Activated naive CD4-positive, alpha-beta T cell (primary cell): ENCODE results near the gene SBF2.
"Not testable (repeated sequence)": the region's sequence is repeated elsewhere in the genome, so short reads cannot be mapped to it uniquely, and the experiment has no call there.

Source experiments
- DNase-seq, 4 experiments: peaks; one replicate each; lab custom pipeline; 2025; lab: John Stamatoyannopoulos, UW

The SBF2 gene

GRCh38 chr11:9952511-9953196, 341.4 kb downstream of the SBF2 start:
- DNase-seq: no peak

- no peak for DNase-seq
These were observed 342.2 kb downstream of the SBF2 start for GRCh38 chr11:9951807-9952206.

GRCh38 chr11:9950462-9950861, 343.6 kb downstream of the SBF2 start:
- no peak for DNase-seq

- DNase-seq: no peak
These were observed 346.7 kb downstream of the SBF2 start for GRCh38 chr11:9947231-9947864.

GRCh38 chr11:9945680-9946079, 348.3 kb downstream of the SBF2 start:
- not testable (repeated sequence) for DNase-seq

- no peak for DNase-seq
These were observed 350.5 kb downstream of the SBF2 start for GRCh38 chr11:9943386-9944110.

- DNase-seq: no peak
These were observed 352.0 kb downstream of the SBF2 start for GRCh38 chr11:9941991-9942390.

- not testable (repeated sequence) for DNase-seq
These were observed 354.9 kb downstream of the SBF2 start for GRCh38 chr11:9939150-9939549.

- no peak for DNase-seq
These were observed 357.3 kb downstream of the SBF2 start for GRCh38 chr11:9936754-9937153.

GRCh38 chr11:9932843-9933242, 361.2 kb downstream of the SBF2 start:
- not testable (repeated sequence) for DNase-seq

- DNase-seq: not testable (repeated sequence)
These were observed 363.3 kb downstream of the SBF2 start for GRCh38 chr11:9930562-9931331.

GRCh38 chr11:9927670-9928069, 366.3 kb downstream of the SBF2 start:
- DNase-seq: no peak

- no peak for DNase-seq
These were observed 370.7 kb downstream of the SBF2 start for GRCh38 chr11:9923280-9923679.

GRCh38 chr11:9922806-9923205, 371.2 kb downstream of the SBF2 start:
- no peak for DNase-seq

GRCh38 chr11:9916480-9916879, 377.5 kb downstream of the SBF2 start:
- DNase-seq: no peak

- DNase-seq: no peak
These were observed 380.0 kb downstream of the SBF2 start for GRCh38 chr11:9914064-9914463.

GRCh38 chr11:9905960-9906791, 387.8 kb downstream of the SBF2 start:
- DNase-seq: no peak

GRCh38 chr11:9905501-9905951, 388.5 kb downstream of the SBF2 start:
- DNase-seq: no peak

- no peak for DNase-seq
These were observed 390.4 kb downstream of the SBF2 start for GRCh38 chr11:9903579-9903978.

GRCh38 chr11:9901943-9902342, 392.1 kb downstream of the SBF2 start:
- DNase-seq: no peak

GRCh38 chr11:9900253-9900652, 393.8 kb downstream of the SBF2 start:
- not testable (repeated sequence) for DNase-seq
